ENCODE data around the gene TSPAN9. TPM values are rescaled to one million over a fixed set of nuclear protein-coding genes. Genes with fewer than 3 reads are reported as not detected.
A peak's percentile ranks its signal among the peaks of the same experiment; 100 is the strongest.

The TSPAN9 gene
- total RNA-seq, 1 donor: 13.0 TPM

DNA sequence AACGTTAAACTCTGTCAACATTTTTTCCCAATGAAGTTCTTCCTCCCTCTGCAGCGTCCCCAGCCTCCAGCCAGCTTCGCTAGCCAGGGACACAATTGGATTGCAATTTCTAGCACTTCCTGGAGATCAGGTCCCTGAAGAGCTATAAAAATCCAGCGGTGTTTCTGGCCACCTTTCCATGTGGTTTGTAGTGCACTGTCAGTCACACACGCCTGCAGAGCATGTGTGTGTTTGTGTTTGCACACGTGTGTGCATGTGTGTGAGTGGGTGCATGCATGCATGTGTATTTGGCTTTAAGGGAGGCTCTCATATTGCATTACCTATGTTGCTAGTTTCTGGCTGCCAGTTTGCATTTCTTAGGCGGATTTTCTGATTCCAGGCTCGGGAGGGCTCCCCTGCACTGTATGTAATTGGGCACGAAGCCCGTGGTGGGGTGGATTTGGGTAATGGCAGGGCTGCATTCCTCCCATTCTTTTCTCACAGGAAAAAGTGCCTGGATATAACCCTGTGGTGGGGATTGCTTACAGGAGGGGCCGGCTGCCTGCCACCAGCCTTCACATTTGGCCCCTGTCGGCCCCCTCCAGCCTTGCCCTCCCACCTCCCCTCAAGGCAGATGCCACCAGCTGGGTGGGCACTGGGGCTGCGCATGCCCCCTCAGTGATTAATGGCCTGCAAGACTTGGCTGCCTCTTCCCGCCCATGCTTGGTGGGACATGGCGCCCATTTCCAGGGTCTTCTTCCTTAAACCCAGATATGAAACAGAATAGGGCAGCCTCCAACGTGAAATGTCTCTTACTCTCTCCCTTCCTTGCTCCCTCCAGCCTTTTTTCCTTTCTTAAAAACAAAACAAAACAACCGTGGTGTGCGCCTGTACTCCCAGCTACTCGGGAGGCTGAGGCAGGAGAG, 74.0 kb downstream of the TSPAN9 start:
- Histone ChIP-seq H3K4me2 (ENCODE audit: insufficient read depth, low read length) (peak overlapping the region; percentile 72), H4K20me1 (ENCODE audit: insufficient read depth, low read length) (peaks cover 16% of the 10 kb centered on the region)

GRCh38 chr12:3152011-3152511, 74.9 kb downstream of the TSPAN9 start:
- H2AFZ ChIP-seq (ENCODE audit: low read length): no peak overlapping the region

More for the DNA sequence above, 74.0 kb downstream of the TSPAN9 start:
- H3K79me2 ChIP-seq (ENCODE audit: insufficient read depth, low read length): no peaks in the 10 kb centered on the region
- TF ChIP-seq, protein P1, sequence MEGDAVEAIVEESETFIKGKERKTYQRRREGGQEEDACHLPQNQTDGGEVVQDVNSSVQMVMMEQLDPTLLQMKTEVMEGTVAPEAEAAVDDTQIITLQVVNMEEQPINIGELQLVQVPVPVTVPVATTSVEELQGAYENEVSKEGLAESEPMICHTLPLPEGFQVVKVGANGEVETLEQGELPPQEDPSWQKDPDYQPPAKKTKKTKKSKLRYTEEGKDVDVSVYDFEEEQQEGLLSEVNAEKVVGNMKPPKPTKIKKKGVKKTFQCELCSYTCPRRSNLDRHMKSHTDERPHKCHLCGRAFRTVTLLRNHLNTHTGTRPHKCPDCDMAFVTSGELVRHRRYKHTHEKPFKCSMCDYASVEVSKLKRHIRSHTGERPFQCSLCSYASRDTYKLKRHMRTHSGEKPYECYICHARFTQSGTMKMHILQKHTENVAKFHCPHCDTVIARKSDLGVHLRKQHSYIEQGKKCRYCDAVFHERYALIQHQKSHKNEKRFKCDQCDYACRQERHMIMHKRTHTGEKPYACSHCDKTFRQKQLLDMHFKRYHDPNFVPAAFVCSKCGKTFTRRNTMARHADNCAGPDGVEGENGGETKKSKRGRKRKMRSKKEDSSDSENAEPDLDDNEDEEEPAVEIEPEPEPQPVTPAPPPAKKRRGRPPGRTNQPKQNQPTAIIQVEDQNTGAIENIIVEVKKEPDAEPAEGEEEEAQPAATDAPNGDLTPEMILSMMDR (IDR thresholded peaks at IDR 0.05; ENCODE audit: extremely low read depth, low read depth, low read length): no peak
- H3K4me3 ChIP-seq (ENCODE audit: insufficient read depth, low read length): peak overlapping the region; percentile 42
- H2AFZ ChIP-seq (ENCODE audit: low read length): no peak overlapping the region
- H3K36me3 ChIP-seq (ENCODE audit: insufficient read depth, low read length): no peaks in the 10 kb centered on the region
- peak; percentile 91 for DNase-seq (ENCODE audit: insufficient read length, low spot score, missing footprints)
- peaks cover 3% of the 10 kb centered on the region for H3K27me3 ChIP-seq (ENCODE audit: insufficient read depth, low read length)
- H3K9me3 ChIP-seq (ENCODE audit: low read depth, low read length): no peaks in the 10 kb centered on the region
- H3K4me1 ChIP-seq (ENCODE audit: insufficient read depth, low read length): peaks cover 22% of the 10 kb centered on the region
- H3K27ac ChIP-seq (ENCODE audit: low read depth, low read length): peak overlapping the region; percentile 57

DNA sequence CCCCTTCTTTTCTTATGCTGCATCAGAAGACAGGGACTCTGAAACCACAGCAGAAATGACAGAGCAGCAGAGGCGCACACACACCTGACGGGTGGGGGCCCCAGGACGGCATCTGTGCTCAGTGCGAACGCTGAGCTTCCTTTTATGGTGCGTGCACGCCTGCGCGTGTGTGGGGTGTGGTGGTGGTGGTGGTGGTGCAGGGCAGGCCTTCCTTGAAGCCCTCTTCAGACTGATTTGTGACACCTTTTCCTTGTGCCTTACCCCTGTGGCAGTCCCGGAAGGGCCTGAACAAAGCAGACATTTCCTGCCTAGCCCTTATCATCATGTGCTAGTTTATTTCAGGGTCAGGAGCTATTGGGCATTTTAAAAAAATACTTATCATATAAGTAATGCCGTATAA, 75.7 kb downstream of the TSPAN9 start:
- no peaks in the 10 kb centered on the region for H3K79me2 ChIP-seq (ENCODE audit: insufficient read depth, low read length)
- H3K27me3 ChIP-seq (ENCODE audit: insufficient read depth, low read length): peaks cover 3% of the 10 kb centered on the region
- DNase-seq (ENCODE audit: insufficient read length, low spot score, missing footprints): peak; percentile 44
- no peaks in the 10 kb centered on the region for H3K9me3 ChIP-seq (ENCODE audit: low read depth, low read length)
- no peaks in the 10 kb centered on the region for H3K36me3 ChIP-seq (ENCODE audit: insufficient read depth, low read length)
- no peak overlapping the region for H3K4me3 ChIP-seq (ENCODE audit: insufficient read depth, low read length)
- H4K20me1 ChIP-seq (ENCODE audit: insufficient read depth, low read length): peaks cover 13% of the 10 kb centered on the region
- TF ChIP-seq, protein P1 (IDR thresholded peaks at IDR 0.05; ENCODE audit: extremely low read depth, low read depth, low read length): no peak
- H3K4me2 ChIP-seq (ENCODE audit: insufficient read depth, low read length): no peak overlapping the region
- peaks cover 22% of the 10 kb centered on the region for H3K4me1 ChIP-seq (ENCODE audit: insufficient read depth, low read length)
- no peak overlapping the region for H3K27ac ChIP-seq (ENCODE audit: low read depth, low read length)
- no peak overlapping the region for H2AFZ ChIP-seq (ENCODE audit: low read length)

More at GRCh38 chr12:3152011-3152511, 74.9 kb downstream of the TSPAN9 start:
- DNase-seq (ENCODE audit: insufficient read length, low spot score, missing footprints): peak; percentile 92
- TF ChIP-seq, protein P1 (IDR thresholded peaks at IDR 0.05; ENCODE audit: extremely low read depth, low read depth, low read length): no peak
- Histone ChIP-seq H3K27me3 (ENCODE audit: insufficient read depth, low read length) (peaks cover 3% of the 10 kb centered on the region), H3K27ac (ENCODE audit: low read depth, low read length) (no peak overlapping the region), H3K79me2 (ENCODE audit: insufficient read depth, low read length) (no peaks in the 10 kb centered on the region), H4K20me1 (ENCODE audit: insufficient read depth, low read length) (peaks cover 16% of the 10 kb centered on the region), H3K36me3 (ENCODE audit: insufficient read depth, low read length) (no peaks in the 10 kb centered on the region), H3K4me2 (ENCODE audit: insufficient read depth, low read length) (peak overlapping the region; percentile 72), H3K4me3 (ENCODE audit: insufficient read depth, low read length) (peak overlapping the region; percentile 13), H3K4me1 (ENCODE audit: insufficient read depth, low read length) (peaks cover 22% of the 10 kb centered on the region), H3K9me3 (ENCODE audit: low read depth, low read length) (no peaks in the 10 kb centered on the region)

DNA sequence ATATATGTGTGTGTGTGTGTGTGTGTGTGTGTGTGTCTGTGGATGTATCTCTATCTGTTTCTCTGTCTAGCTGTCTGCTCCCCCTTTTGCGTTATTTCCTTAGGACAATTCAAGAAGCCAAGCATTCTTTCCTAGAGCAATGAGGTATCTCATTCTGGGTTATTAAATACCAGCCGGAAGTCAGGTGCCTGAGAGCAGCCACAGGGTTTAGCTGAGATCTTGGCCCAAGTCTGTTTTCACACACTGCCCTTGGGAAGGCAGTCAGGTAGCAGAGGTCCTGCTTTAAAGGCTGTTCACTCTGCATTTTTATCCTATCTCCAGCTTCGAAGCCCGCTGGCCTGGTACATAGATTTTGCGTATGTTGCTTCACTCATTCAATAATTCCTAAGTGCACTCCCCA, 76.8 kb downstream of the TSPAN9 start:
- no peaks in the 10 kb centered on the region for H3K9me3 ChIP-seq (ENCODE audit: low read depth, low read length)
- H3K79me2 ChIP-seq (ENCODE audit: insufficient read depth, low read length): no peaks in the 10 kb centered on the region
- no peak overlapping the region for H3K27ac ChIP-seq (ENCODE audit: low read depth, low read length)
- no peak overlapping the region for H2AFZ ChIP-seq (ENCODE audit: low read length)
- no peak overlapping the region for H3K4me2 ChIP-seq (ENCODE audit: insufficient read depth, low read length)
- no peaks in the 10 kb centered on the region for H3K36me3 ChIP-seq (ENCODE audit: insufficient read depth, low read length)
- peak; percentile 46 for DNase-seq (ENCODE audit: insufficient read length, low spot score, missing footprints)
- H3K4me1 ChIP-seq (ENCODE audit: insufficient read depth, low read length): peaks cover 22% of the 10 kb centered on the region
- peaks cover 8% of the 10 kb centered on the region for H4K20me1 ChIP-seq (ENCODE audit: insufficient read depth, low read length)
- TF ChIP-seq, protein P1 (IDR thresholded peaks at IDR 0.05; ENCODE audit: extremely low read depth, low read depth, low read length): no peak
- H3K27me3 ChIP-seq (ENCODE audit: insufficient read depth, low read length): peaks cover 1% of the 10 kb centered on the region
- no peak overlapping the region for H3K4me3 ChIP-seq (ENCODE audit: insufficient read depth, low read length)

All from osteoblast (primary cell).